HCT116 (cell line): ENCODE data around the gene SGCA.

Experiments
- ATF3 ChIP-seq: IDR thresholded peaks from 2 replicates; pipeline ENCODE4 v1.6.1; 2012
- CEBPB ChIP-seq: IDR thresholded peaks from 2 replicates; pipeline ENCODE4 v1.6.1; 2012; ENCODE audit warnings: low read depth
- CTCF ChIP-seq, 3 experiments: fragments of 200-600 bp in 1 of 3; sonication (generic) in 1 of 3; IDR thresholded peaks in 2 of 3; conservative IDR thresholded peaks in 1 of 3; 2 replicates each; pipeline ENCODE4 v1.5.1; 2012 to 2017; ENCODE audit warnings: low read depth in 2 of 3, low read length in 2 of 3, antibody characterized with exemption in 1 of 3, borderline replicate concordance in 1 of 3, control low read depth in 1 of 3, mild to moderate bottlenecking in 1 of 3, mixed read lengths in 1 of 3, mixed run types in 1 of 3, moderate library complexity in 1 of 3; ENCODE audit not compliant: insufficient read depth in 1 of 3
- ELF1 ChIP-seq: IDR thresholded peaks from 2 replicates; pipeline ENCODE4 v1.6.1; 2012; ENCODE audit warnings: low read depth, borderline replicate concordance
- EZH2 ChIP-seq: fragments of 200-600 bp; sonication (generic); IDR thresholded peaks from 2 replicates; pipeline ENCODE4 v1.6.1; 2017; ENCODE audit warnings: antibody characterized with exemption, mixed run types
- EZH2phosphoT487 ChIP-seq: fragments of 200-600 bp; IDR thresholded peaks from 2 replicates; pipeline ENCODE4 v1.6.1; 2018; ENCODE audit warnings: antibody characterized with exemption, borderline replicate concordance
- POLR2A ChIP-seq: IDR thresholded peaks from 2 replicates; pipeline ENCODE4 v1.7.0; 2011; ENCODE audit warnings: borderline replicate concordance; ENCODE audit not compliant: insufficient read depth, insufficient read length; ENCODE audit errors: extremely low read depth
- POLR2AphosphoS5 ChIP-seq: IDR thresholded peaks from 2 replicates; pipeline ENCODE4 v1.6.1; 2011; ENCODE audit warnings: mild to moderate bottlenecking, low read depth, low read length, moderate library complexity
- RAD21 ChIP-seq: IDR thresholded peaks from 2 replicates; pipeline ENCODE4 v1.6.1; 2012; ENCODE audit warnings: low read depth, mild to moderate bottlenecking
- SIN3A ChIP-seq: IDR thresholded peaks from 2 replicates; pipeline ENCODE4 v1.6.1; 2012; ENCODE audit warnings: low read depth
- YY1 ChIP-seq: IDR thresholded peaks from 2 replicates; pipeline ENCODE4 v1.6.1; 2011; ENCODE audit warnings: low read length, low read depth, moderate library complexity, mild to moderate bottlenecking; ENCODE audit not compliant: insufficient replicate concordance; ENCODE audit errors: extremely low read depth
- ZNF274 ChIP-seq: fragments of 200-500 bp; sonication (Bioruptor generic); IDR thresholded peaks from 2 replicates; pipeline ENCODE4 v1.6.1; 2014; ENCODE audit warnings: mild to moderate bottlenecking, low read depth, low read length, inconsistent platforms

DNA sequence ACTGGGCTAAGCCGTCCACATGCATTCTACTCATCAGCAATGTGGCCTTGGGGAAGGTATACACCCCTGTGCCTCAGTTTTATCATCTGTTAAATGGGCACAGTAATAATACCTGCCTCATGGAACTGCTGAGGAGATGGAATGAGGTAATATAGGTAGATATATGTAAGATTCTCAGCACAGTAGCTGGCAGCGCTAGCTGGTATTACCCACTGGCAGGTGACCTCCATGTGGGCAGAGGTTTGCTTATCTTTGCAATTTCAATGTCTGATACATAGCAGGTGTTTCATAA is 1.2 kb upstream of the SGCA start:
- TF ChIP-seq YY1, result no peak
- TF ChIP-seq SIN3A, result no peak
- no peak for TF ChIP-seq POLR2AphosphoS5
- no peak for TF ChIP-seq ELF1
- no peak for TF ChIP-seq CEBPB
- TF ChIP-seq ZNF274, result no peak
- no peak for TF ChIP-seq POLR2A
- TF ChIP-seq CTCF (IDR thresholded peaks at IDR 0.05 in 2 of 3, conservative IDR thresholded peaks at IDR 0.05 in 1 of 3; ENCODE audit: borderline replicate concordance in 1 of 3, insufficient read depth in 1 of 3, low read depth in 2 of 3, low read length in 2 of 3), result no peak
- TF ChIP-seq RAD21, result no peak
- TF ChIP-seq EZH2phosphoT487, result no peak
- TF ChIP-seq ATF3, result no peak
- no peak for TF ChIP-seq EZH2
